ENCODE measurements around the gene ACSS1.
A peak's percentile ranks its signal among the peaks of the same experiment; 100 is the strongest.

Gene ACSS1

DNA sequence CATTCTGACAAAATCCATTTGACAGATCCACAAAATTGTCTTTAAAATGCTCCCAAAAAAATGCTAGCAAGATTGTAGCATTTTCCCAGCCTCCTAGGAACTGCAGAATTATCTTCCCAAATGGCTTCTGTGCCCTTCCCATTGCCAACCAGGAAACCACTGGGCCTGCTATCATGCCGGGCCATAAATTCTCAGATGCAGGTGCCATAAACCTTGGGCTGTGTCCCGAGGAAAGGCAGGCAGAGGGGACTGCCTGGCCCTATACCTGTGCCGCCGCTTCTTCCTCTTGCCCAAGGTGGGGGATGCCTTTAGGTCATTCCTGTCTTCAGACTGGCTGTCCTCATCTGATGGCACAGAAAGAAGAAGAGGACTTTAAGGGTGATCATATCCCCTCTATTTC is 21.2 kb upstream of the ACSS1 start:
- DNase-seq (ENCODE audit: low read depth in 1 of 2, low spot score in 1 of 2) = no peak

- no peak for DNase-seq (ENCODE audit: low read depth in 1 of 2, low spot score in 1 of 2)
Observed at GRCh38 chr20:25078662-25079061, 20.7 kb upstream of the ACSS1 start.

- no peak for DNase-seq (ENCODE audit: low read depth in 1 of 2, low spot score in 1 of 2)
Observed at GRCh38 chr20:25077610-25078169, 19.8 kb upstream of the ACSS1 start.

GRCh38 chr20:25076731-25077609 is 19.0 kb upstream of the ACSS1 start:
- DNase-seq (ENCODE audit: low read depth in 1 of 2, low spot score in 1 of 2) = no peak

DNA sequence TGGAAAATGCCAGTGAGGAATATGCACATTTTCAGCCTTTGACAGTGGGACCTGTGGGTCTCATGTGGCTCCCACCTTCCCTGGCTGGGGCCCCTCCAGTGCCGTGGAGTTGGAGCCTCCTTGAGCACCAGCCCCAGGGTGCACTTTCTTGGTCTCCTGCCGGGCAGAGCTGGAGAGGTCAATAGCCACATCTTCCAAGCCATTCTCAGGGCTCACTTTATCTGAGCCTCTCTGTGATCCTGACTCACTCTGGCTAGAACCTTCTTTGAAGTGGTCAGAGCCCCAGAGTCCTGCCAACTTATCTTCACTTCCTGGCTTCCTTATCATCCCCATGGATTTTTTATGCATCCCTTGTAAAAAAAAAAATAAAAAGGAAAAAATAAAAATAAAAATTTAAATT is 18.3 kb upstream of the ACSS1 start:
- DNase-seq (ENCODE audit: low read depth in 1 of 2, low spot score in 1 of 2) = no peak

DNA sequence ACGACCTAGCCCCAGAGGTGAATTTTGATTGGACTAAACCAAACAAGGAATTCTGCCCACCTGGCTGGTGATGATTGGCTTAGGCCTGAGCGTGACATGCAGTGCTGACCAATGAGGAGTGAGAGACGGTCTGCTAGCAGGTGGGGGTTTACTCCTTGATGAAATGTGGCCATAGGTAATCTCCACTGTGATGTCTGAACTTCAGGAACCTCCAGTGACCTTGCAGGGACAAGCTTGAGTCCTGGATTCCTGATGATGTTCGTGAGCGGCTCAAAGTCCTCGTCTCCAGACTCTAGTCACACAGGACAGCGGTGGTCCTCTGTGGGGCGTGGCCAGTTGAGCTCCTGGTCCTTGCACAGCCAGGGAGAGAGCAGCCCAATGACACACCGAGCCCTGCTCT is 15.6 kb upstream of the ACSS1 start:
- DNase-seq (ENCODE audit: low read depth in 1 of 2, low spot score in 1 of 2) = no peak

- DNase-seq (ENCODE audit: low read depth in 1 of 2, low spot score in 1 of 2) = no peak
Observed at GRCh38 chr20:25072226-25072811, 14.4 kb upstream of the ACSS1 start.

DNA sequence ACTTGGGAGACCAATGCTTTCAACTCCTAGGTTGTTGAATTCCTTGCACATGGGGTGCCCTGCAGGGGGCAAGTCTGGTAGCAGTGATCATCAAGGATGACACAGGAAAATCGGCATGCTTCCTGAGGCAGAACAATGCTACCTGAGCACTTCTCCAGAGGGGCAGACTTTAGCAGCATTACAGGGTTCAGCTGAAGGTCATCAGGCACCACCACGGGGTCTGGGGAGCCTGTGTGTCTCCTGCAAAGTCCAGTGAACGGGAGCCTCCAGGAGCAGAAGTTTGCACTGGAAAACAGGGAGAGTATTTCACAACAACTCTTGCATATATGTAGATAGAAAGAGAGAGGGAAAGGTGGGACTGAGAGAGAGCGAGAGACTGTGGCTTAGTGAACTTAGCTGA is 13.8 kb upstream of the ACSS1 start:
- DNase-seq (ENCODE audit: low read depth in 1 of 2, low spot score in 1 of 2) = no peak

- DNase-seq (ENCODE audit: low read depth in 1 of 2, low spot score in 1 of 2) = no peak
Observed at GRCh38 chr20:25070821-25071473, 13.0 kb upstream of the ACSS1 start.

GRCh38 chr20:25067102-25067987 is 9.4 kb upstream of the ACSS1 start:
- DNase-seq (ENCODE audit: low read depth in 1 of 2, low spot score in 1 of 2) = no peak

DNA sequence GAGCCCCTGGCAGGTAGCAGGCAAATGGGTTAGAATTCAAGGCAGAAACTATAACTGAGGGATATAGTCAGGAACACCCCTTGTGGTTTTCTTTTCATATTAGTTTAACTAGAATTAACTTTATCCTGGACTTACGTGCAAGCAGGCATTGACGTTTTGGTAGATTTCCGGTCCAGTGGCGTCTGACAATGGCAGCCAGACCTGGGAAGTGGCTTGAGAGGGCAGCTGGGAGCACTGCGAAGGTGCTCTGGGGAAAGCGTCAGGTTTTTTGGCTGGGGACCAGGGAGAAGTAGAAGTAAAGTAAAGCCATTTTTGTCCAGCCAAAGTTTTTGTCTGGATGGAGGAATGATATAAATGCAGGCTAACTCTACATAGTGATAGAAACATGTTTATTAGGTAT is 8.4 kb upstream of the ACSS1 start:
- DNase-seq (ENCODE audit: low read depth in 1 of 2, low spot score in 1 of 2) = no peak

DNA sequence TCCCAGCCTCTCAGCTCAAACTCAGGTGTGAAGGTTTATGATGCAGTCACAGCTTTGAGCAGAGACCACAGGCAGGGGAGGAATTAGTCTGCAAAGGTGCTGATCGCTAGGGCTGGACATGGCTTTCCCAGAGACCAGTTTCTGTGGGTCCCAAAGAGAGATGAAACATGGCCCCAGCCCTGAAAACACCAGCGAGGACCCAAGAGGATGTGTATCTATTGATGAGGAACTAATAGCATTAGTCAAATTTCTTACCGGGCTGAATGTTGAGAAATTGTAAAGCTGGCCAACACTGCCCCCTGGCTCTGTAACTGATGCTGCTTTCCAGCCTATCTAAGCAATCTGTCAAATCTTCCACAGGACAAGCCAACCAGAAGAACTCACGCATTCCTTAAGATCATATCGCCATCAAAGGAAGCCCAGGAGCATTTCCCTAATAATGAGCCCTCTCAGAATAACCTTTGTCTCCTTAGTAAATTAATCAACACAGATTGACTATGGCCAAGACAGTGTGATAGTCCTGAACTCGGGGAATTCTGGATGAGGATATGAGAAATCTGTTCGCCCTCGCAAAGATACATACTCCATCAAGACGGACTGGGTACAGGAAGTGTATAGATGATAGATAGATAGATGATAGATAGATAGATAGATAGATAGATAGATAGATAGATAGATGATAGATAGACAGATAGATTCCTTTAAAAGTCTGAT is 7.8 kb upstream of the ACSS1 start:
- DNase-seq (ENCODE audit: low read depth in 1 of 2, low spot score in 1 of 2) = peak in 1 of 2 donors; percentile 43

GRCh38 chr20:25065072-25065624 is 7.2 kb upstream of the ACSS1 start:
- DNase-seq (ENCODE audit: low read depth in 1 of 2, low spot score in 1 of 2) = no peak

GRCh38 chr20:25064561-25065071 is 6.7 kb upstream of the ACSS1 start:
- no peak for DNase-seq (ENCODE audit: low read depth in 1 of 2, low spot score in 1 of 2)

DNA sequence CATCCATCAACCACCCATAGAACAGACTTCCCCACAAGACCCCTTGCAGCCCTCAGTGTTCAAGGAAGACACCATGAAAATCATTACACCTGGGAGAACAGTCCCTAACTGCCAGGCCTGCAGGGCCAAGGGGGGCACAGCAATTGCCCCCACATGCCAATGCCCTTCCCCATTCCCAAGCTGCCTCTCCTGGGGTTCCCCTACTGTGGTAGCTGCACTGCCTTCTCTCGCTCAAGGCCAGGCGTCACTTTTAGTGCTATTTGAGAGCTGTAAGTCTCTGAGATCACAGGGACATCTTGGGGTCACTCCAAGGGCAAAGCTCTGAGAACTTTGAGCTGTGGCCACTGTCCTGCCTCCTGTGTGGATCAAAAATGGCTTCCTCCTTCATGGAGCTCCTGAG is 6.0 kb upstream of the ACSS1 start:
- no peak for DNase-seq (ENCODE audit: low read depth in 1 of 2, low spot score in 1 of 2)

DNA sequence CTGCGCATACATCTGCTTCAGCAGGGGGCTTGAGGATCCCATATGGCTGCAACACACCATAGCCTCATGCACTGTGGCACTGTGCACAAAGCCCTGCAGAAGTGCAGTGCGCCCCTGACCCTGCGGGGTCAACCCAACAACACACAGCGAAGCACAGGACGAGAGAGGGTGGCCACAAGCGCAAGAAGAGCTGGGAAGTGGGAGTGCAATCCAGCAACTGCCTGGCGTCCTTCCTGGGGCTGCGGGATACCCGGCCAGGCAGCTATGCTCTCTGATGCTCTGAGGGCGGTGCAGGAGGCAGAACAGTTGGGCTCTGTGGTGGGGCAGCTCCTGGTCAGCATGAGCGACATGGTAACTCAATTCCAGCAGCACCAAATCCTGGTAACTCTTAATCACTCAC is 5.6 kb upstream of the ACSS1 start:
- DNase-seq (ENCODE audit: low read depth in 1 of 2, low spot score in 1 of 2) = no peak

DNA sequence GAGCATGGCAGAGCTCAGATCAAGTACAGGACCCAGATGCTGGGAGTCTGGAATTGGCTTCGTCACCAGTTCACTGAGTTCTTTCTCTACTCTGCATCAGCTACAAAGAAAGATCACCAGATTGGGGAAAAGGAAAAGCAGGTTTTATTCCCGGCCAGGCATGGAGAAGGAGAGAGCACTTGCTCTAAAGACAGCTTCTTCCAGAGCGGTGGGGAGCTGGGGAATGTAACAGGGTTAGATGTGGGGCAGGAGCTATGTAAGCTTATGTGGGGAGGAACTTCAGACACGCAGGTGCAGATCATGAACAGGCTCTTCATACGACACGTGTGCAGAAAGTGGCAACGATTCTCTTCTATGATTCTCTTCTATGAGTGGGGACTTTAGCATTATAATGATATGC is 4.9 kb upstream of the ACSS1 start:
- DNase-seq (ENCODE audit: low read depth in 1 of 2, low spot score in 1 of 2) = no peak

DNA sequence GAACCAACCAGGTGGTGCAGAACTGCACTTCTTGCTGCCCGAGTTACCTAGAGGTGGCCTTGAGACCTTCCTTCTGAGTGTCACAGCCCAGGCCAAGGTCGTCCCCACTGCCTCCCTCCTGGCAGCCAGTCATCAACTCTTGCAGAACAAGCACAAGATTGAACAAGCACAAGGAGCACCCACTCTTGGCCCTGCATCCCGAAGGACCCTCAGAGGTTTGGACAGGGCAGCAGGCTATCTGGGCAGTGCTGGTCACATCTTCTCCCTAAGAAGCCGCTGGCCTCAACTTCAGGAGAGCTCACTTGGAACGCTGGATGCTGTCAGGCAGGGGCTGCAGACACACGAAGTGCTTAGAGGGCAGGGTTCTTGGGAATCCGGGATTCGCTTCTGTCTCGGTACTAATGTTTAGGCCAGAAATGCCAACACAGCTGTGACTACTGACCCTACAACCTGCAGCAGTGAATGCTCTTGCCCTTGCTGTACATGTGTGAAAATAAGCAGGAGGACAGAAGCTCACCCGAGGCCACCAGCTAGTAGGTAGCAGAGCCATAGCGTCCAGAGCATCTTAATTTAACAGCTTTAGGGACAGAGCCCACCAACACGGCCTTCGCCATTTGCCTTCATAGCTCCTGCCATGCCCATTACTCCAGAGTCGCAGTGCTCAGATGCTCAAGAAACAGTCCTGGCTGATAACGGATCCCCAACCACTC is 4.0 kb upstream of the ACSS1 start:
- no peak for DNase-seq (ENCODE audit: low read depth in 1 of 2, low spot score in 1 of 2)

GRCh38 chr20:25061103-25061799 is 3.3 kb upstream of the ACSS1 start:
- DNase-seq (ENCODE audit: low read depth in 1 of 2, low spot score in 1 of 2) = no peak
